ENCODE results near the gene TEX11.

Gene TEX11

DNA sequence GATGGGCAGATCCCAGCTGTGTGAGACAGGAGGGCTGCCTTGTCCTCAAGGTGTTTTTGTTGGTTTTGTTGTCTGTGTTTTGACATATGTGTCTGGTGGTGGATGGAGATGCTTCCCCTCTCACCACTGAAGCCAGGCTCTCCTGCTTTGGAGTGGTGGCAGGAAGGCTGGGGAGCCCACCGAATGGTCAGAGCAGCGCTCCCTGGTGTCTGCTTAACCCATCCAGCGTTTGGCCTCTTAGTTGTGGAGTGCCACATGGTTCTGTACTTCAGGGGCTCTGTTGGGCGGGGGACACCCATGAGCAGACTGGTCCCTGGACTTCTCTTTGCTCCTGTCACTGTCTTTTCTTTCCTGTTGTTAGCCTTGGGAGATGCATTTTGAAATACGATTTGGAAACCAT is 412.0 kb downstream of the TEX11 start:
- no peak for DNase-seq (ENCODE audit: low spot score)

DNA sequence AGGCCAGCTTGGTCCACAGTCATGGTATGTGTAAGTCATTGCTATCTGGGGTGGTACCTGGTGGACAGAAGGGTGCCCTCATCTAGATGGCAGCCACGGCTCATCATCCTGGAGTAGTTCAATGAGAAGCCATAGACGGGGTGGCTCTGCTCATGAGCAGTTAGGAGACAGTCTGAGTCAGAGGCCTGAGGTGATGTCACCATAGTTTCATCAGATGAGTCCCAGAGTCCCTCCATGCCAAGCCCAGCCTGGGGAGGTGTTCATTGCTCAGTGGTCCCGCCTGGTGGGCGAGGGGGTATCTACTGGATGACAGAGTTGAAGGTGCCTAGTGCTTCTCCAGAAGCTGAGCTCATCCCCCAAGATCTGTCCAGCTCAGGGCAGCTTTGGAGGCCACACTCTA is 414.1 kb downstream of the TEX11 start:
- peak; percentile 63 for DNase-seq (ENCODE audit: low spot score)

GRCh38 chrX:70488856-70489255 is 419.7 kb downstream of the TEX11 start:
- DNase-seq (ENCODE audit: low spot score) = no peak

DNA sequence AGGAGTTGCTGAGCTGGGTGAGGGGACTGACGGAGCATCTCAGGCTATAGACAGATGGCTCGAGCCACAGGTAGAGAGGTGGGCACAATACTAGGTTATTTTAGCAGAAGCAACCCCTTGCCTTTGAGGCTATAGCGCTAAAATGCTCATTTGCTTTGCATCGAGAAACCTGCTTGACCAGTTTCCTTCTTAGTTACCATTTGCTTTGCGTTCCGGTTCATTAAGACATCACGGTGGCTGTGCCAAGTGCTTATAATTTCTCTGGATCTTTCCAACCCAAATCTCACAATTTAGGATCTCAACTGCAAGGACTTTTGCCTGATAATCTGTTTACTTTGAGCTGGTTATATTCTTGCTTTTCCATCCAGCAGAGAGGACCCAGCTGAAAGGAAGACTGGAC is 423.0 kb downstream of the TEX11 start:
- no peak for DNase-seq (ENCODE audit: low spot score)

DNA sequence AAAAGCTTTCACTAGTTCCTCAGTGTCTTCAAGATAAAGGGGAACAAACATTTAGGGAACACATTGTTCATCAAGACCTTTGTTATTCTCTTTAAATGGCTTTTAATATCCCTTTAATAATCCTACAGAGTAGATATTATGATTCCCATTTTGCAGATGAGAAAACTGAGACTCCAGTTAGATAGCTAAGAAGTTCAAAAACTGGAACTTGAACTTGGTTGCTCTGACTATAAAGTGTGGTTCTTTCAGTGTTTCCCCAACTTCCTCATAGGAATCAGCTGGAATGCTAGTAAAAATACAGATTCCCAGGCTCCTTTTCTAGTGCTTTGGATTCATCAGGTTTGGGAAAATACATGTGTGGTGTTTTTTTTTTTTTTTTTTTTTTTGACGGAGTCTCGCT is 426.2 kb downstream of the TEX11 start:
- DNase-seq (ENCODE audit: low spot score) = no peak

GRCh38 chrX:70481471-70482270 is 426.8 kb downstream of the TEX11 start:
- DNase-seq (ENCODE audit: low spot score) = no peak

- DNase-seq (ENCODE audit: low spot score) = no peak
Observed at GRCh38 chrX:70480660-70481018, 427.9 kb downstream of the TEX11 start.

GRCh38 chrX:70479922-70480659 is 428.4 kb downstream of the TEX11 start:
- DNase-seq (ENCODE audit: low spot score) = no peak

DNA sequence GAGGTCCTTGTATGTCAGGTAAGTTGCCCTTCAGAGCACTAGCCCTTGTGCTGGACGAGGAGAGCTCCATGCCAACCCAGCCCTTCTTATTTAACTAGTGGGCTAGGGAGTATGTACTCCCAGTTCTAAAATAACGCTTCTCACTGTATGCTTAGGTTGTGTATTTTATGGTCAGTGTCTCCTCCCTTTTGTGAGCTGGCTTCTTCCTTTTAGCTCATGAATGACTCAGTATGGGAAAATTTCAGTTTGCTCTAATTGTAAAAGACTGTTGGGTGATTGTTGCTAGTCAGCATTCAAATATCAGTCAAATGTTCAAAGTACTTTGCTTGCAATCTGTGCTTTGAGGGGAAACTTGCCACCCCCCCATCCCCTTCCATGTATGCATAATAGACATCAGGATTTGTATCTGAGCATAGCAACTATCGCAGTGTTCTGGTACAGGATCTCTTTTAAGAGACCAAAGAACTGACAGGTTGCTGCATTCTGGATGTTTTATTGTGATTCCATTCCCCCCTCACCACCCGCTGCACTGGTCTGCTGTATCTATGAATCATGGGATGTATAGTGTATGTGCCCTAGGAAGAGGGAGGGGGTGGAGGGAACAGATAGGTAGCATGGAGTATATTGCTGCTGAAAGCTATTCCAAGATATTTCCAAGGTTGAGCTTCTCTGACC is 429.1 kb downstream of the TEX11 start:
- peak; percentile 40 for DNase-seq (ENCODE audit: low spot score)
